Aorta (tissue), 5 donors: Measurements from ENCODE around the gene HOOK2. TPM values are rescaled to one million over a fixed set of nuclear protein-coding genes. Genes with fewer than 3 reads are reported as not detected.

Experiments
- ATAC-seq: fragments of 200-7000 bp; cut with Tn5 transposase; one replicate; pipeline ENCODE4 v1.9.1; 2022; ENCODE audit warnings: moderate library complexity; ENCODE audit not compliant: low FRiP score
- DNase-seq, 2 donors: peaks; one replicate each; pipeline ENCODE4 v3.0.0-alpha.2; 2020
- H3K27ac ChIP-seq, 2 donors: one replicate each; pipeline ENCODE4 v1.5.1; 2013; ENCODE audit warnings: low read length in 2 of 2, mild to moderate bottlenecking in 2 of 2, moderate library complexity in 2 of 2, control low read depth in 1 of 2, inconsistent platforms in 1 of 2, low read depth in 1 of 2
- H3K27me3 ChIP-seq, 2 donors: one replicate each; pipeline ENCODE4 v1.6.1; 2013; ENCODE audit warnings: control low read depth in 1 of 2, low read length in 1 of 2, mild to moderate bottlenecking in 1 of 2, moderate library complexity in 1 of 2; ENCODE audit not compliant: insufficient read depth in 2 of 2, control insufficient read depth in 1 of 2
- H3K36me3 ChIP-seq, 2 donors: one replicate each; pipeline ENCODE4 v1.6.1; 2013; ENCODE audit warnings: control low read depth in 1 of 2, low read length in 1 of 2, mild to moderate bottlenecking in 1 of 2; ENCODE audit not compliant: insufficient read depth in 2 of 2, control insufficient read depth in 1 of 2
- H3K4me1 ChIP-seq, 2 donors: one replicate each; pipeline ENCODE4 v1.6.1; 2013; ENCODE audit warnings: low read length in 2 of 2, control low read depth in 1 of 2, mild to moderate bottlenecking in 1 of 2, moderate library complexity in 1 of 2; ENCODE audit not compliant: insufficient read depth in 2 of 2, control insufficient read depth in 1 of 2
- H3K4me3 ChIP-seq, 2 donors: one replicate each; pipeline ENCODE4 v1.5.1; 2013; ENCODE audit warnings: low read length in 2 of 2, control low read depth in 1 of 2, mild to moderate bottlenecking in 1 of 2
- H3K9me3 ChIP-seq: one replicate; pipeline ENCODE4 v1.6.1; 2013; ENCODE audit warnings: mild to moderate bottlenecking, low read length; ENCODE audit not compliant: control insufficient read depth
- WGBS, 2 donors: extraction: QIAGEN DNeasy Blood & Tissue Kit; methylation state at CpG; one replicate each; pipeline ENCODE4 v1.1.7; 2013; 5-methylcytosine and 5-hydroxymethylcytosine counted together
- intact Hi-C, 2 donors: fragments of 100-400 bp; cut with DNase I; formaldehyde crosslinking; loops; one replicate each; pipeline versions ENCODE4 v1.14.2 to v1.15.0; 2022
- polyA plus RNA-seq, 2 donors: library from polyadenylated mRNA; stranded (reverse); fragments of 200-250 nt; gene quantifications; one replicate each; pipeline ENCODE4 v1.2.3, GENCODE V29; 2013
- total RNA-seq, 2 donors: library from RNA; stranded (reverse); fragmentation: NEBNext Ultra II Directional; extraction: Animal tissue kit (Norgen Biotek cat#: 25700); gene quantifications; one replicate each; pipeline ENCODE4 v1.2.1, GENCODE V29; 2021
- donor health status: healthy with polysubstance abuse.
- donor health status: Bipolar disorder and iron deficiency.
- donor health status: DM: no; HTN: no; CAD: no.
- donor health status: DM: no; HTN: no; CAD: no.
- donor health status: DM: yes; HTN: yes; CAD: no.

Gene HOOK2
- total and polyA plus RNA-seq, 4 donors, result 14.4 to 92.5 (median 37.0) TPM

GRCh38 chr19:12756150-12756883, 19.0 kb downstream of the HOOK2 start:
- Histone ChIP-seq H3K36me3 (no peaks in the 10 kb centered on the region), H3K4me1 (no peaks in the 10 kb centered on the region), H3K27me3 (no peaks in the 10 kb centered on the region), H3K27ac (no peak overlapping the region), H3K4me3 (no peak overlapping the region), H3K9me3 (no peaks in the 10 kb centered on the region)
- 88% methylated on average over 19 of the region's 19 CpGs for WGBS, 2 donors
- intact Hi-C loops, result no loop called here
- ATAC-seq (no peak), DNase-seq (no peak)

- DNase-seq (no peak), ATAC-seq (no peak)
- no peaks in the 10 kb centered on the region for H3K9me3 ChIP-seq
- intact Hi-C loops, result no loop called here
- H3K36me3 ChIP-seq, result no peaks in the 10 kb centered on the region
- no peak overlapping the region for H3K4me3 ChIP-seq
- no peaks in the 10 kb centered on the region for H3K4me1 ChIP-seq
- 67 to 68% methylated on average over 49 to 50 of the region's 50 CpGs for WGBS, 2 donors
- H3K27ac ChIP-seq, result no peak overlapping the region
- no peaks in the 10 kb centered on the region for H3K27me3 ChIP-seq
Observed at GRCh38 chr19:12754465-12755196, 20.7 kb downstream of the HOOK2 start.

- 81% methylated on average over 20 to 23 of the region's 23 CpGs for WGBS, 2 donors
- no peaks in the 10 kb centered on the region for H3K27me3 ChIP-seq
- DNase-seq (no peak), ATAC-seq (no peak)
- intact Hi-C loops, result no loop called here
- no peaks in the 10 kb centered on the region for H3K4me1 ChIP-seq
- H3K27ac ChIP-seq, result no peak overlapping the region
- H3K9me3 ChIP-seq, result no peaks in the 10 kb centered on the region
- no peak overlapping the region for H3K4me3 ChIP-seq
- H3K36me3 ChIP-seq, result peaks cover 3 to 4% of the 10 kb centered on the region in 2 donors
Observed at GRCh38 chr19:12752056-12752781, 23.1 kb downstream of the HOOK2 start.

DNA sequence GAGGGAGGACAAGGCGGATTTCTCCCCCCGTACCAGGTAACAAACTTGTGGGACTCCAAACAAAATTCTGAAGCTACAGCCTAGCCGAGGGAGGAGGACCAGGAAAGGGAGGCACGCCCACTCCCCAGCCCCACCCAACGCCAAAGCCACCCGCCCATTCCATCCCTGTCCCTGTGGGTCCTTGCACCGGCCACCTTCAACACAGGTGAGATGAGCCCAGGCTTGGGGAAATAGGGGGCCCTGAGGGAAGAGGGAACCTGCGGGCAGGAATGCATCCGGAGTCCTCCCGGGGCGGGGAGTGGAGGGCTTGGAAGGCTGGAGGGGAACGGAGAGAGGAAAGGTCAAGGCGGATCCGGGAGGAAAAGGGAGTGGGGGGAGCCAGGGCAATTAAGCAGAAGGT, 23.7 kb downstream of the HOOK2 start, which contains the start of gene BEST2:
Gene BEST2, plus strand, starts transcription at position 157 of the 400 bp plus-strand sequence. CDS start 802 bp downstream, outside the sequence.
- H3K36me3 ChIP-seq, result peaks cover 3 to 5% of the 10 kb centered on the region in 2 donors
- intact Hi-C loops, result no loop called here
- H3K4me3 ChIP-seq, result no peak within 1 kb of the TSS
- no peaks in the 10 kb centered on the region for H3K9me3 ChIP-seq
- DNase-seq (no peak), ATAC-seq (no peak)
- no peak within 1 kb of the TSS for H3K27ac ChIP-seq
- H3K4me1 ChIP-seq, result no peaks in the 10 kb centered on the region
- no peaks in the 10 kb centered on the region for H3K27me3 ChIP-seq
- WGBS, 2 donors, result 55% methylated on average over 14 of the region's 14 CpGs

DNA sequence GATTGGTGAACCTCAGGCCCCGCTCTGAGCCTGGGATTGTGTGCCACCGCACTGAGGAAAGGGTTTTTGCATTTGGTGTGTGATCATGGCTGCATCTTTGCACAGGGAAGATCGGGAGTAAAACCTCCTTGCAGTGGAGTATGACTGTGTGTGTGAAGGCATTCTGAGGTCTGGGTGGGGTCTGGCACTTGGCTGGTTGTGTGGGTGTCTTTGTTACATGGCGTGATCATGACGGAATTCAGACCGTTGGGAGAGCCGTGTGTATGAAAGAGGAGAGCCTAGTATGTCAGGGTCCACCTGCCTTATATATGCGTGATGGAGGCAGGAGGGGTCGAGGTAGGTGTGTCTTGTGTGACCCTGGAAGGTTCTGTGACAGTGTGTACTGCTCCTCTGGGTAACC, 24.5 kb downstream of the HOOK2 start:
- DNase-seq (no peak), ATAC-seq (no peak)
- H3K4me1 ChIP-seq, result no peaks in the 10 kb centered on the region
- no peak overlapping the region for H3K27ac ChIP-seq
- intact Hi-C loops, result no loop called here
- H3K4me3 ChIP-seq, result no peak overlapping the region
- 66 to 70% methylated on average over 9 of the region's 9 CpGs for WGBS, 2 donors
- H3K9me3 ChIP-seq, result no peaks in the 10 kb centered on the region
- no peaks in the 10 kb centered on the region for H3K27me3 ChIP-seq
- H3K36me3 ChIP-seq, result peaks cover 3 to 5% of the 10 kb centered on the region in 2 donors

- H3K27me3 ChIP-seq, result no peaks in the 10 kb centered on the region
- intact Hi-C loops, result no loop called here
- H3K27ac ChIP-seq, result no peak overlapping the region
- H3K36me3 ChIP-seq, result peaks cover 6 to 8% of the 10 kb centered on the region in 2 donors
- H3K4me1 ChIP-seq, result no peaks in the 10 kb centered on the region
- no peaks in the 10 kb centered on the region for H3K9me3 ChIP-seq
- no peak for ATAC-seq
- DNase-seq, result no peak
- no peak overlapping the region for H3K4me3 ChIP-seq
- 37 to 44% methylated on average over 22 to 24 of the region's 24 CpGs for WGBS, 2 donors
Observed at GRCh38 chr19:12749938-12750521, 25.3 kb downstream of the HOOK2 start.

DNA sequence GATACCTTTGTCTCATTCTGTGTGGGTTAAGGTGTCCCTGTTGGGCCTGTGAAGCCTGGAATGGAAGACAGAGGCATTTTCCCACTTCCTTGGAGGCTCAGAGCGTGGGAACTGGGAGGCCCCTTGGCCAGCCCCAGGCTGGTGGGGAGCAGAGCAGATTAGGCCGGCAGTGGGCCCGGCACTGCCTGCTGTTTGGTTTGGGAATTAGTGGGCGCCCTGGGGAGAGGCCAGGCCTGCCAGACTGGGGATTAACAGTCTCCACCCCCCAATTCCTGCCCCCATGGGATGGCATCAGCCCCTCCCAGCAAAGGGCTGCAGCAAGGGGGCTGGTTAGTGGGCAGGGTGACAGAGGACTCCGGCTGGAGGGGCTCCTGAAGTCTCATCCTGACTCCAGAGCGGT, 26.9 kb downstream of the HOOK2 start:
- 57 to 71% methylated on average over 6 of the region's 6 CpGs for WGBS, 2 donors
- H3K27ac ChIP-seq, result no peak overlapping the region
- no peak for DNase-seq
- peaks cover 6 to 8% of the 10 kb centered on the region in 2 donors for H3K36me3 ChIP-seq
- no peak overlapping the region for H3K4me3 ChIP-seq
- H3K4me1 ChIP-seq, result no peaks in the 10 kb centered on the region
- no peak for ATAC-seq
- intact Hi-C loops, result no loop called here
- no peaks in the 10 kb centered on the region for H3K27me3 ChIP-seq
- no peaks in the 10 kb centered on the region for H3K9me3 ChIP-seq

DNA sequence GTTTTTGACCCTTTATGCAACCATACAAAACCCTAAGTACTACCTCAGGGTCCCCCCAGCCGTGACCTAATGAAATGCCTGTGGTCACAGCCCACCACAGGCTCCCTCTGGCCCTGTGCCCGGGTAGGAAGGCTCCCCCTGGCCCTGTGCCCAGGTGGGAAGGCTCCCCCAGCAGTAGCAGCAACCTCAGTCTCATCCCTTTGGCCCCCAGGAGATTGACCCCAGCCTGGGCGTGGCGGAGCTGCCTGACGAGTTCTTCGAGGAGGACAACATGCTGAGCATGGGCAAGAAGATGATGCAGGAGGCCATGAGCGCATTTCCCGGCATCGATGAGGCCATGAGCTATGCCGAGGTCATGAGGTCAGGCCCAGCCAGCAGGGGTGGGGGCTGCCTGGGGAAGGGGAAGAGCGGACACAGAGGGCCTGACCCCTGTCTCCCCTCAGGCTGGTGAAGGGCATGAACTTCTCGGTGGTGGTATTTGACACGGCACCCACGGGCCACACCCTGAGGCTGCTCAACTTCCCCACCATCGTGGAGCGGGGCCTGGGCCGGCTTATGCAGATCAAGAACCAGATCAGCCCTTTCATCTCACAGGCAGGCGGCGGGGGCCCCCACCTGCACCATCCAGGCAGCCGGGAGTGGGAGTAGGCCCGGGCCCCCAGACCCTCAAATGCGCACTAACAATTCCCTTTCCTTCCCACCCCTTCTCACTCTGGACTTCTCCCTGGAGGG, 30.0 kb downstream of the HOOK2 start:
- no peaks in the 10 kb centered on the region for H3K27me3 ChIP-seq
- no peak overlapping the region for H3K27ac ChIP-seq
- H3K4me1 ChIP-seq, result no peaks in the 10 kb centered on the region
- H3K36me3 ChIP-seq, result peaks cover 6 to 8% of the 10 kb centered on the region in 2 donors
- intact Hi-C loops, result no loop called here
- WGBS, 2 donors, result 81 to 82% methylated on average over 22 of the region's 22 CpGs
- no peak overlapping the region for H3K4me3 ChIP-seq
- no peaks in the 10 kb centered on the region for H3K9me3 ChIP-seq
- ATAC-seq (no peak), DNase-seq (no peak)
